Keratinocyte (primary cell): ENCODE results near the gene CPLX3. TPM values are rescaled to one million over a fixed set of nuclear protein-coding genes. Genes with fewer than 3 reads are reported as not detected.
A peak's percentile ranks its signal among the peaks of the same experiment; 100 is the strongest.

Source experiments
- DNase-seq: peaks from one replicate; pipeline ENCODE4 v3.0.0-alpha.2; 2011; ENCODE audit warnings: low read depth, missing footprints, low spot score
- FAIRE-seq: peaks from 2 replicates; lab custom pipeline; 2011; peaks lifted over from hg19 to GRCh38; lab: Jason Lieb, UNC
- H2AFZ ChIP-seq: 2 replicates; pipeline ENCODE4 v1.6.0; 2012; ENCODE audit warnings: low read length, control low read depth, inconsistent platforms; ENCODE audit not compliant: control insufficient read depth
- H3K27ac ChIP-seq: 2 replicates; pipeline ENCODE4 v1.5.1; 2011; ENCODE audit warnings: low read length; ENCODE audit not compliant: control insufficient read depth, insufficient read depth
- H3K27me3 ChIP-seq: 3 replicates; pipeline ENCODE4 v1.6.0; 2011; ENCODE audit warnings: low read length; ENCODE audit not compliant: control insufficient read depth, insufficient read depth; ENCODE audit errors: extremely low read depth
- H3K36me3 ChIP-seq, 2 experiments: 2 replicates in 1 of 2; 3 replicates in 1 of 2; pipeline ENCODE4 v1.5.1; 2011; ENCODE audit warnings: low read length in 2 of 2, mild to moderate bottlenecking in 1 of 2; ENCODE audit not compliant: control insufficient read depth in 2 of 2, insufficient read depth in 2 of 2; ENCODE audit errors: extremely low read depth in 1 of 2
- H3K4me1 ChIP-seq: 3 replicates; pipeline ENCODE4 v1.5.1; 2011; ENCODE audit warnings: low read length; ENCODE audit not compliant: control insufficient read depth, insufficient read depth; ENCODE audit errors: extremely low read depth
- H3K4me2 ChIP-seq: 3 replicates; pipeline ENCODE4 v1.6.0; 2011; ENCODE audit warnings: low read depth, low read length; ENCODE audit not compliant: control insufficient read depth, insufficient read depth; ENCODE audit errors: extremely low read depth
- H3K4me3 ChIP-seq, 3 experiments: fragments of 200-600 bp in 1 of 3; sonication (generic) in 1 of 3; 2 replicates in 2 of 3; 3 replicates in 1 of 3; pipeline ENCODE4 v1.5.1; 2011 to 2016; ENCODE audit warnings: low read length in 3 of 3, mild to moderate bottlenecking in 3 of 3, control low read depth in 2 of 3, inconsistent platforms in 1 of 3, low read depth in 1 of 3, mixed read lengths in 1 of 3, mixed run types in 1 of 3, moderate library complexity in 1 of 3; ENCODE audit not compliant: control insufficient read depth in 2 of 3, insufficient read depth in 2 of 3; ENCODE audit errors: extremely low read depth in 1 of 3
- H3K79me2 ChIP-seq: 2 replicates; pipeline ENCODE4 v1.6.0; 2012; ENCODE audit warnings: low read length; ENCODE audit not compliant: control insufficient read depth, insufficient read depth
- H3K9ac ChIP-seq: 3 replicates; pipeline ENCODE4 v1.6.0; 2011; ENCODE audit warnings: low read length; ENCODE audit not compliant: control insufficient read depth, insufficient read depth; ENCODE audit errors: extremely low read depth
- H3K9me1 ChIP-seq: 3 replicates; pipeline ENCODE4 v1.6.0; 2011; ENCODE audit warnings: low read length; ENCODE audit not compliant: control insufficient read depth, insufficient read depth; ENCODE audit errors: extremely low read depth
- H3K9me3 ChIP-seq: 2 replicates; pipeline ENCODE4 v1.5.1; 2012; ENCODE audit warnings: low read depth, low read length; ENCODE audit not compliant: control insufficient read depth
- H4K20me1 ChIP-seq: 3 replicates; pipeline ENCODE4 v1.6.0; 2011; ENCODE audit warnings: low read length; ENCODE audit not compliant: control insufficient read depth, insufficient read depth; ENCODE audit errors: extremely low read depth
- EZH2 ChIP-seq: IDR thresholded peaks from one replicate; pipeline ENCODE4 v1.6.1; 2012; ENCODE audit warnings: inconsistent platforms, mild to moderate bottlenecking, low read length, moderate library complexity
- dilution Hi-C: fragments of 300-500 bp; cut with MboI; formaldehyde crosslinking; loops from one replicate; pipeline ENCODE4 v1.7.0; 2020; ENCODE audit warnings: low sequenced_read_pairs; ENCODE audit not compliant: extremely low pct_ligation_motif_present
- polyA plus RNA-seq, 5 experiments: library from polyadenylated mRNA; depleted of rRNA in 3 of 5; stranded (reverse) in 3 of 5; stranded (forward) in 1 of 5; unstranded in 1 of 5; fragments of >200 nt; gene quantifications; 1 replicate in 1 of 5; 2 replicates in 3 of 5; 3 replicates in 1 of 5; pipeline versions ENCODE4 v1.2.1 to v1.2.3, GENCODE V29; 2011 to 2012; ENCODE audit warnings: missing spikeins in 2 of 5, low read depth in 1 of 5, low replicate concordance in 1 of 5
- TF ChIP-seq, protein P1 (sequence below), 3 experiments: IDR thresholded peaks in 1 of 3; conservative IDR thresholded peaks in 1 of 3; optimal IDR thresholded peaks in 1 of 3; 2 replicates in 2 of 3; 3 replicates in 1 of 3; pipeline versions ENCODE3 to v1.5.1; 2011; ENCODE audit warnings: low read length in 3 of 3, mild to moderate bottlenecking in 3 of 3, moderate library complexity in 2 of 3, control low read depth in 1 of 3, inconsistent platforms in 1 of 3; ENCODE audit not compliant: insufficient read depth in 2 of 3; ENCODE audit errors: extremely low read depth in 1 of 3

CPLX3 gene
- polyA plus RNA-seq, 1 donor (not counting 4 experiments of a cell fraction or from before 2014, with no cell fraction given) = not detected

DNA sequence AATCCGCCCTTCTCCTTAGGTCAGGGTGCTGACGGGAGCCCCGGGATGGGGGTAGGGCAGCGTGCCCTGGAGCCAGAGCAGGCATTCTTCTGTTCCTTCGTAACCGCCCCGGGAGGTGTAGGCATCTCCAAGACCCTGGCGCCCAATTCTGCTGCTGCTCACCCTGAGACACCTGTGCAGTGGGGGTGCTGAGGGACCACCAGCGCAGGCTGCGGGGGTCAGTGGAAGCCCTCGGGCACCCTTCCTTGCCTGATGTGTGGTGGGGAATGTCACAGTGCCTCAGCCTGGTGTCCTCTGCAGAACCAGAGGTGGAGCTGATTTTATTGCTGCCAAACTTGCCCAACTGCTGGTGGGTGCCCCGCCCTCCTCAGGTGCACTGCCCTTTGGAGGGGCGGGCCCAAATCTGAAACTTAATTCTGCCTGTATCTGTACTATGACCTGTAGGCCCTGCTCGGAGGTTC is 37.2 kb upstream of the CPLX3 start:
- FAIRE-seq (no peak), DNase-seq (no peak)
- Histone ChIP-seq H3K9me1 (peaks cover 14% of the 10 kb centered on the region), H3K27ac (no peak overlapping the region), H3K9ac (no peak overlapping the region), H3K9me3 (no peaks in the 10 kb centered on the region), H2AFZ (no peak overlapping the region), H3K4me1 (peaks cover 67% of the 10 kb centered on the region), H3K4me2 (peak overlapping the region; percentile 46), H3K27me3 (no peaks in the 10 kb centered on the region), H3K79me2 (peaks cover 88% of the 10 kb centered on the region), H4K20me1 (peaks cover 35% of the 10 kb centered on the region), H3K4me3 (no peak overlapping the region), H3K36me3 (peaks cover 3 to 10% of the 10 kb centered on the region in 2 experiments)
- dilution Hi-C loops = no loop called here
- no peak for TF ChIP-seq EZH2
- TF ChIP-seq, protein P1, sequence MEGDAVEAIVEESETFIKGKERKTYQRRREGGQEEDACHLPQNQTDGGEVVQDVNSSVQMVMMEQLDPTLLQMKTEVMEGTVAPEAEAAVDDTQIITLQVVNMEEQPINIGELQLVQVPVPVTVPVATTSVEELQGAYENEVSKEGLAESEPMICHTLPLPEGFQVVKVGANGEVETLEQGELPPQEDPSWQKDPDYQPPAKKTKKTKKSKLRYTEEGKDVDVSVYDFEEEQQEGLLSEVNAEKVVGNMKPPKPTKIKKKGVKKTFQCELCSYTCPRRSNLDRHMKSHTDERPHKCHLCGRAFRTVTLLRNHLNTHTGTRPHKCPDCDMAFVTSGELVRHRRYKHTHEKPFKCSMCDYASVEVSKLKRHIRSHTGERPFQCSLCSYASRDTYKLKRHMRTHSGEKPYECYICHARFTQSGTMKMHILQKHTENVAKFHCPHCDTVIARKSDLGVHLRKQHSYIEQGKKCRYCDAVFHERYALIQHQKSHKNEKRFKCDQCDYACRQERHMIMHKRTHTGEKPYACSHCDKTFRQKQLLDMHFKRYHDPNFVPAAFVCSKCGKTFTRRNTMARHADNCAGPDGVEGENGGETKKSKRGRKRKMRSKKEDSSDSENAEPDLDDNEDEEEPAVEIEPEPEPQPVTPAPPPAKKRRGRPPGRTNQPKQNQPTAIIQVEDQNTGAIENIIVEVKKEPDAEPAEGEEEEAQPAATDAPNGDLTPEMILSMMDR (optimal IDR thresholded peaks at IDR 0.05 in 1 of 3, IDR thresholded peaks at IDR 0.05 in 1 of 3, conservative IDR thresholded peaks at IDR 0.05 in 1 of 3; ENCODE audit: extremely low read depth in 1 of 3, insufficient read depth in 2 of 3, low read length in 3 of 3) = no peak

- DNase-seq = no peak
- peaks cover 14% of the 10 kb centered on the region for H3K9me1 ChIP-seq
- peaks cover 39% of the 10 kb centered on the region for H4K20me1 ChIP-seq
- peak overlapping the region; percentile 3 for H3K27ac ChIP-seq
- H3K4me2 ChIP-seq = no peak overlapping the region
- peaks cover 3 to 7% of the 10 kb centered on the region in 2 experiments for H3K36me3 ChIP-seq
- dilution Hi-C loops = no loop called here
- H3K27me3 ChIP-seq = no peaks in the 10 kb centered on the region
- H3K79me2 ChIP-seq = peaks cover 84% of the 10 kb centered on the region
- no peak overlapping the region for H3K9ac ChIP-seq
- no peak overlapping the region for H2AFZ ChIP-seq
- no peak for TF ChIP-seq EZH2
- TF ChIP-seq, protein P1 (optimal IDR thresholded peaks at IDR 0.05 in 1 of 3, IDR thresholded peaks at IDR 0.05 in 1 of 3, conservative IDR thresholded peaks at IDR 0.05 in 1 of 3; ENCODE audit: extremely low read depth in 1 of 3, insufficient read depth in 2 of 3, low read length in 3 of 3) = no peak
- no peak overlapping the region for H3K4me3 ChIP-seq
- H3K4me1 ChIP-seq = peaks cover 67% of the 10 kb centered on the region
- no peaks in the 10 kb centered on the region for H3K9me3 ChIP-seq
- FAIRE-seq = no peak
These were observed 36.7 kb upstream of the CPLX3 start for GRCh38 chr15:74789741-74790079.
